ENCODE measurements around the gene PMPCB.
A peak's percentile ranks its signal among the peaks of the same experiment; 100 is the strongest.

PMPCB gene

DNA sequence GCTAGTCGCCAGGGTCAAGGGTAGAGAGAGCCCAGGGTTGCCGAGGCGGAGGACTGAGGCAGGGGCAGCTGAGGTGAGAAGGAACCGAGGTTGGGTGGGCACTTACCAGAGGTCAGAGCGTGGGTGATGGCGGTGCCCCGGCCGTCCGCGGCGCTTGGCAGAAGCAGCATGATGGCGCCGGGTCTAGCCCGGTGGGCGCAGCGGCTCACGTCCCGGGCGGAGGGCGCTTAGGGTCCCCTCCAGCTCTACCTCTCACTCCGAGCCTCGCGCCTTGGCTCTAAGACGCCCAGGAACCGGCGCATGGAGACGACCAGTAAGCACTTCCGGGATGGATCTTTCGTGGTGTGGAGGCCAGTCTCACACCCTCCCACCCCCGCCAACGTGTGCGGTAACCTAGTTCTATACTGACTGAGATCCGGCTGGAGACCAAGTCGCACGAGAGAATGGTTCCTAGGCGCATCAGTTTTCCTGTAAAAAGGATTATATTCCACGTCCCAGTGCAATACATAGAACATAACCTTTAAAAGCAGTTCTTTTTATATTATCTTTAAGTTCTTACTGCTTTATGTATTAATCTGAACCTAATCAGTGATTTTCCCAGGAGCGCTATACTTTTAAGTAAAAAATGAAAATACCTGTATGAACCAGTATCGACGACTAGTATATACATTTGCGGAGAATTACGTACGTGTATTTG lies 47.4 kb downstream of the PMPCB start, which contains the start of gene DNAJC2 (continued):
- TF ChIP-seq ZNF132 (tag by site-specific recombination; IDR thresholded peaks at IDR 0.05; ENCODE audit: borderline replicate concordance) (no peak), ZNF121 (tag by site-specific recombination; IDR thresholded peaks at IDR 0.05) (no peak), ZFP37 (tag by site-specific recombination; IDR thresholded peaks at IDR 0.05) (peak; percentile 95), ZNF558 (tag by site-specific recombination; IDR thresholded peaks at IDR 0.05) (no peak), ZSCAN30 (tag by site-specific recombination; IDR thresholded peaks at IDR 0.05) (peak; percentile 96), ZNF654 (tag by site-specific recombination; IDR thresholded peaks at IDR 0.05; ENCODE audit: low read depth) (no peak), ZNF670 (tag by site-specific recombination; IDR thresholded peaks at IDR 0.05; ENCODE audit: low read depth) (no peak), ZNF175 (tag by site-specific recombination; IDR thresholded peaks at IDR 0.05) (no peak), ZNF518A (tag by site-specific recombination; conservative IDR thresholded peaks at IDR 0.05; ENCODE audit: low read depth) (peak; percentile 97), ZNF18 (tag by site-specific recombination; IDR thresholded peaks at IDR 0.05) (peak; percentile 41; the same call in 1 of the 2 replicates), ZNF24 (tag by site-specific recombination; IDR thresholded peaks at IDR 0.05) (peak; percentile 70; the same call in 1 of the 2 replicates), ZNF394 (tag by site-specific recombination; IDR thresholded peaks at IDR 0.05; ENCODE audit: borderline replicate concordance) (peak; percentile 77), ZBTB48 (tag by site-specific recombination; IDR thresholded peaks at IDR 0.05) (peak; percentile 84), ZNF133 (tag by site-specific recombination; IDR thresholded peaks at IDR 0.05) (no peak), ZNF48 (tag by site-specific recombination; IDR thresholded peaks at IDR 0.05) (no peak), ZNF747 (tag by site-specific recombination; IDR thresholded peaks at IDR 0.05) (no peak), GLI2 (tag by site-specific recombination; IDR thresholded peaks at IDR 0.05; ENCODE audit: borderline replicate concordance, low read depth) (no peak), ZNF292 (tag by site-specific recombination; IDR thresholded peaks at IDR 0.05; ENCODE audit: borderline replicate concordance, low read depth) (no peak)
- TF ChIP-seq, protein P1, sequence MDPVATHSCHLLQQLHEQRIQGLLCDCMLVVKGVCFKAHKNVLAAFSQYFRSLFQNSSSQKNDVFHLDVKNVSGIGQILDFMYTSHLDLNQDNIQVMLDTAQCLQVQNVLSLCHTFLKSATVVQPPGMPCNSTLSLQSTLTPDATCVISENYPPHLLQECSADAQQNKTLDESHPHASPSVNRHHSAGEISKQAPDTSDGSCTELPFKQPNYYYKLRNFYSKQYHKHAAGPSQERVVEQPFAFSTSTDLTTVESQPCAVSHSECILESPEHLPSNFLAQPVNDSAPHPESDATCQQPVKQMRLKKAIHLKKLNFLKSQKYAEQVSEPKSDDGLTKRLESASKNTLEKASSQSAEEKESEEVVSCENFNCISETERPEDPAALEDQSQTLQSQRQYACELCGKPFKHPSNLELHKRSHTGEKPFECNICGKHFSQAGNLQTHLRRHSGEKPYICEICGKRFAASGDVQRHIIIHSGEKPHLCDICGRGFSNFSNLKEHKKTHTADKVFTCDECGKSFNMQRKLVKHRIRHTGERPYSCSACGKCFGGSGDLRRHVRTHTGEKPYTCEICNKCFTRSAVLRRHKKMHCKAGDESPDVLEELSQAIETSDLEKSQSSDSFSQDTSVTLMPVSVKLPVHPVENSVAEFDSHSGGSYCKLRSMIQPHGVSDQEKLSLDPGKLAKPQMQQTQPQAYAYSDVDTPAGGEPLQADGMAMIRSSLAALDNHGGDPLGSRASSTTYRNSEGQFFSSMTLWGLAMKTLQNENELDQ (tag by site-specific recombination; IDR thresholded peaks at IDR 0.05; ENCODE audit: low read depth): no peak
- TF ChIP-seq, protein P2, sequence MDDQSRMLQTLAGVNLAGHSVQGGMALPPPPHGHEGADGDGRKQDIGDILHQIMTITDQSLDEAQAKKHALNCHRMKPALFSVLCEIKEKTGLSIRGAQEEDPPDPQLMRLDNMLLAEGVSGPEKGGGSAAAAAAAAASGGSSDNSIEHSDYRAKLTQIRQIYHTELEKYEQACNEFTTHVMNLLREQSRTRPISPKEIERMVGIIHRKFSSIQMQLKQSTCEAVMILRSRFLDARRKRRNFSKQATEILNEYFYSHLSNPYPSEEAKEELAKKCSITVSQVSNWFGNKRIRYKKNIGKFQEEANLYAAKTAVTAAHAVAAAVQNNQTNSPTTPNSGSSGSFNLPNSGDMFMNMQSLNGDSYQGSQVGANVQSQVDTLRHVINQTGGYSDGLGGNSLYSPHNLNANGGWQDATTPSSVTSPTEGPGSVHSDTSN (CRISPR knock-in tag; IDR thresholded peaks at IDR 0.05): peak; percentile 36; the same call in 1 of the 2 replicates
- TF ChIP-seq, protein P3, sequence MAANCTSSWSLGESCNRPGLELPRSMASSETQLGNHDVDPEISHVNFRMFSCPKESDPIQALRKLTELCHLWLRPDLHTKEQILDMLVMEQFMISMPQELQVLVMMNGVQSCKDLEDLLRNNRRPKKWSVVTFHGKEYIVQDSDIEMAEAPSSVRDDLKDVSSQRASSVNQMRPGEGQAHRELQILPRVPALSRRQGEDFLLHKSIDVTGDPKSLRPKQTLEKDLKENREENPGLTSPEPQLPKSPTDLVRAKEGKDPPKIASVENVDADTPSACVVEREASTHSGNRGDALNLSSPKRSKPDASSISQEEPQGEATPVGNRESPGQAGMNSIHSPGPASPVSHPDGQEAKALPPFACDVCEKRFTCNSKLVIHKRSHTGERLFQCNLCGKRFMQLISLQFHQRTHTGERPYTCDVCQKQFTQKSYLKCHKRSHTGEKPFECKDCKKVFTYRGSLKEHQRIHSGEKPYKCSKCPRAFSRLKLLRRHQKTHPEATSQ (tag by site-specific recombination; IDR thresholded peaks at IDR 0.05): peak; percentile 67; the same call in 1 of the 2 replicates
- TF ChIP-seq, protein P4, sequence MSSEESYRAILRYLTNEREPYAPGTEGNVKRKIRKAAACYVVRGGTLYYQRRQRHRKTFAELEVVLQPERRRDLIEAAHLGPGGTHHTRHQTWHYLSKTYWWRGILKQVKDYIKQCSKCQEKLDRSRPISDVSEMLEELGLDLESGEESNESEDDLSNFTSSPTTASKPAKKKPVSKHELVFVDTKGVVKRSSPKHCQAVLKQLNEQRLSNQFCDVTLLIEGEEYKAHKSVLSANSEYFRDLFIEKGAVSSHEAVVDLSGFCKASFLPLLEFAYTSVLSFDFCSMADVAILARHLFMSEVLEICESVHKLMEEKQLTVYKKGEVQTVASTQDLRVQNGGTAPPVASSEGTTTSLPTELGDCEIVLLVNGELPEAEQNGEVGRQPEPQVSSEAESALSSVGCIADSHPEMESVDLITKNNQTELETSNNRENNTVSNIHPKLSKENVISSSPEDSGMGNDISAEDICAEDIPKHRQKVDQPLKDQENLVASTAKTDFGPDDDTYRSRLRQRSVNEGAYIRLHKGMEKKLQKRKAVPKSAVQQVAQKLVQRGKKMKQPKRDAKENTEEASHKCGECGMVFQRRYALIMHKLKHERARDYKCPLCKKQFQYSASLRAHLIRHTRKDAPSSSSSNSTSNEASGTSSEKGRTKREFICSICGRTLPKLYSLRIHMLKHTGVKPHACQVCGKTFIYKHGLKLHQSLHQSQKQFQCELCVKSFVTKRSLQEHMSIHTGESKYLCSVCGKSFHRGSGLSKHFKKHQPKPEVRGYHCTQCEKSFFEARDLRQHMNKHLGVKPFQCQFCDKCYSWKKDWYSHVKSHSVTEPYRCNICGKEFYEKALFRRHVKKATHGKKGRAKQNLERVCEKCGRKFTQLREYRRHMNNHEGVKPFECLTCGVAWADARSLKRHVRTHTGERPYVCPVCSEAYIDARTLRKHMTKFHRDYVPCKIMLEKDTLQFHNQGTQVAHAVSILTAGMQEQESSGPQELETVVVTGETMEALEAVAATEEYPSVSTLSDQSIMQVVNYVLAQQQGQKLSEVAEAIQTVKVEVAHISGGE (tag by site-specific recombination; conservative IDR thresholded peaks at IDR 0.05; ENCODE audit: low read depth): peak; percentile 99
- TF ChIP-seq, protein P5, sequence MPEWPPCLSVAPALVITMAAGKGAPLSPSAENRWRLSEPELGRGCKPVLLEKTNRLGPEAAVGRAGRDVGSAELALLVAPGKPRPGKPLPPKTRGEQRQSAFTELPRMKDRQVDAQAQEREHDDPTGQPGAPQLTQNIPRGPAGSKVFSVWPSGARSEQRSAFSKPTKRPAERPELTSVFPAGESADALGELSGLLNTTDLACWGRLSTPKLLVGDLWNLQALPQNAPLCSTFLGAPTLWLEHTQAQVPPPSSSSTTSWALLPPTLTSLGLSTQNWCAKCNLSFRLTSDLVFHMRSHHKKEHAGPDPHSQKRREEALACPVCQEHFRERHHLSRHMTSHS (tag by site-specific recombination; IDR thresholded peaks at IDR 0.05): no peak

All from HEK293 (cell line).